22Rv1 (cell line): ENCODE measurements around the gene HEXD.

Experiments used
- CTCF ChIP-seq: fragments of 450-650 bp; IDR thresholded peaks from 2 replicates; pipeline ENCODE4 v1.5.1; 2017; ENCODE audit warnings: mild to moderate bottlenecking
- ZFX ChIP-seq: fragments of 450-650 bp; IDR thresholded peaks from 2 replicates; pipeline ENCODE4 v1.6.1; 2017; ENCODE audit warnings: antibody characterized with exemption, borderline replicate concordance

- TF ChIP-seq CTCF, result no peak
- TF ChIP-seq ZFX, result no peak
Measured at GRCh38 chr17:82386255-82386831, 31.8 kb upstream of the HEXD start.
